ENCODE results near the gene SETDB2. TPM values are rescaled to one million over a fixed set of nuclear protein-coding genes. Genes with fewer than 3 reads are reported as not detected.

SETDB2 gene
- total RNA-seq, 1 donor from 2014 or later, result 13.1 TPM

Other genes with a start within 250 kb of the SETDB2 start
- gene MLNR, start 223.9 kb upstream of the SETDB2 start, total RNA-seq, result not detected
- 9.3 TPM for gene CDADC1, start 196.3 kb upstream of the SETDB2 start, total RNA-seq
- 22.1 TPM for gene CAB39L, start 210 bp upstream of the SETDB2 start, total RNA-seq
- gene PHF11, start 51.7 kb downstream of the SETDB2 start, total RNA-seq, result 20.0 TPM
- gene RCBTB1, start 141.3 kb downstream of the SETDB2 start, total RNA-seq, result 22.3 TPM
- 0.57 TPM for gene ARL11, start 184.2 kb downstream of the SETDB2 start, total RNA-seq
- gene EBPL, start 247.2 kb downstream of the SETDB2 start, total RNA-seq, result 5.8 TPM